ENCODE measurements around the gene CD109. TPM values are rescaled to one million over a fixed set of nuclear protein-coding genes. Genes with fewer than 3 reads are reported as not detected.
"Not testable (repeated sequence)": the region's sequence is repeated elsewhere in the genome, so short reads cannot be mapped to it uniquely, and the experiment has no call there.

Gene CD109
- polyA plus RNA-seq, 3 donors, result 0.17 to 0.30 (median 0.20) TPM

- Mint-ChIP-seq H3K4me1 (peaks cover 3% of the 10 kb centered on the region), H3K4me3 (no peak overlapping the region), H3K9me3 (peaks cover 8 to 26% (median 18%) of the 10 kb centered on the region in 7 donors), H3K36me3 (no peaks in the 10 kb centered on the region), H3K27me3 (ENCODE audit: low read depth in 3 of 3) (peaks cover 0 to 6% (median 1%) of the 10 kb centered on the region in 3 donors), H3K27ac (peak overlapping the region in 1 of 7 donors; percentile 11)
- no peak for TF ChIP-seq CTCF (IDR thresholded peaks at IDR 0.05)
- H3K36me3 ChIP-seq (replicated peaks in 1 of 2; ENCODE audit: control insufficient read depth in 1 of 2, insufficient read depth in 2 of 2, low read length in 2 of 2), result no peaks in the 10 kb centered on the region
- no peaks in the 10 kb centered on the region for H3K4me1 ChIP-seq (ENCODE audit: control insufficient read depth in 1 of 2, insufficient read depth in 2 of 2, low read length in 2 of 2)
- intact Hi-C loops (cut with micrococcal nuclease), result no loop called here
- DNase-seq, result no peak
- H3K27ac ChIP-seq (ENCODE audit: low read depth in 1 of 2, low read length in 2 of 2), result no peak overlapping the region
- 79% methylated on average over 4 of the region's 5 CpGs for WGBS (ENCODE audit: insufficient coverage)
- H2AFZ ChIP-seq (ENCODE audit: insufficient read depth, low read depth, low read length, poor library complexity, severe bottlenecking), result no peak overlapping the region
- H3K9ac ChIP-seq (ENCODE audit: insufficient read depth, low read length, poor library complexity, severe bottlenecking), result no peak overlapping the region
- H3K79me2 ChIP-seq (ENCODE audit: insufficient read depth, low read length), result no peaks in the 10 kb centered on the region
- H4K20me1 ChIP-seq (ENCODE audit: insufficient read depth, low read length), result no peaks in the 10 kb centered on the region
- H3K9me3 ChIP-seq (replicated peaks in 1 of 2; ENCODE audit: control insufficient read depth in 1 of 2, insufficient read depth in 1 of 2, low read length in 2 of 2), result peaks cover 0 to 9% of the 10 kb centered on the region in 2 donors
- no peak overlapping the region for H3K4me2 ChIP-seq (replicated peaks; ENCODE audit: extremely low read depth, low read length, poor library complexity, severe bottlenecking)
- H3K27me3 ChIP-seq (ENCODE audit: control insufficient read depth in 2 of 2, insufficient read depth in 2 of 2, low read length in 2 of 2), result no peaks in the 10 kb centered on the region
- no peak overlapping the region for H3K4me3 ChIP-seq (replicated peaks in 1 of 3; ENCODE audit: low read depth in 2 of 3, low read length in 3 of 3)
These were observed 15.6 kb upstream of the CD109 start for GRCh38 chr6:73680289-73680918.

GRCh38 chr6:73683574-73683973 is 12.4 kb upstream of the CD109 start:
- H3K27me3 Mint-ChIP-seq (ENCODE audit: low read depth in 3 of 3); H3K79me2 ChIP-seq (ENCODE audit: insufficient read depth, low read length): not testable (repeated sequence)

More at GRCh38 chr6:73683574-73683973, 12.4 kb upstream of the CD109 start:
- DNase-seq; H3K4me1 ChIP-seq (ENCODE audit: control insufficient read depth in 1 of 2, insufficient read depth in 2 of 2, low read length in 2 of 2); H3K9me3 ChIP-seq (replicated peaks in 1 of 2; ENCODE audit: control insufficient read depth in 1 of 2, insufficient read depth in 1 of 2, low read length in 2 of 2); H4K20me1 ChIP-seq (ENCODE audit: insufficient read depth, low read length); H3K27ac Mint-ChIP-seq; H3K36me3 ChIP-seq (replicated peaks in 1 of 2; ENCODE audit: control insufficient read depth in 1 of 2, insufficient read depth in 2 of 2, low read length in 2 of 2); H3K4me3 ChIP-seq (replicated peaks in 1 of 3; ENCODE audit: low read depth in 2 of 3, low read length in 3 of 3); H3K9ac ChIP-seq (ENCODE audit: insufficient read depth, low read length, poor library complexity, severe bottlenecking); H3K4me3 Mint-ChIP-seq; intact Hi-C loops (cut with micrococcal nuclease); H2AFZ ChIP-seq (ENCODE audit: insufficient read depth, low read depth, low read length, poor library complexity, severe bottlenecking); H3K27ac ChIP-seq (ENCODE audit: low read depth in 1 of 2, low read length in 2 of 2); H3K4me1 Mint-ChIP-seq; H3K36me3 Mint-ChIP-seq; H3K4me2 ChIP-seq (replicated peaks; ENCODE audit: extremely low read depth, low read length, poor library complexity, severe bottlenecking); H3K27me3 ChIP-seq (ENCODE audit: control insufficient read depth in 2 of 2, insufficient read depth in 2 of 2, low read length in 2 of 2): not testable (repeated sequence)
- H3K9me3 Mint-ChIP-seq, result peaks cover 8 to 23% (median 18%) of the 10 kb centered on the region in 7 donors
- WGBS (ENCODE audit: insufficient coverage), result no CpG with 5 or more reads among the region's 2 CpGs

Data from CD14-positive monocyte (primary cell).